Tibial artery (tissue), 4 donors: ENCODE data around the gene YBEY.

ENCODE experiments used
- DNase-seq, 2 donors: peaks; one replicate each; pipeline ENCODE4 v3.0.0-alpha.2; 2019
- H3K27ac ChIP-seq, 2 donors: fragments of 200-600 bp; sonication (generic) in 1 of 2; 1 replicate in 1 of 2; 2 replicates in 1 of 2; pipeline ENCODE4 v1.5.1; 2018 to 2019; ENCODE audit warnings: mild to moderate bottlenecking in 1 of 2
- H3K27me3 ChIP-seq, 2 donors: fragments of 200-600 bp; sonication (generic) in 1 of 2; one replicate each; pipeline versions ENCODE4 v1.5.1 to v1.6.0; 2016 to 2019
- H3K36me3 ChIP-seq, 3 donors: fragments of 200-600 bp; sonication (generic) in 2 of 3; one replicate each; pipeline ENCODE4 v1.5.1; 2016 to 2019; ENCODE audit warnings: mild to moderate bottlenecking in 2 of 3
- H3K4me1 ChIP-seq, 4 donors: fragments of 200-600 bp; sonication (generic) in 2 of 4; 1 replicate in 3 of 4; 2 replicates in 1 of 4; pipeline ENCODE4 v1.5.1; 2016 to 2019
- H3K4me3 ChIP-seq, 2 donors: fragments of 200-600 bp; sonication (generic) in 1 of 2; 1 replicate in 1 of 2; 2 replicates in 1 of 2; pipeline ENCODE4 v1.5.1; 2018 to 2019; ENCODE audit warnings: mild to moderate bottlenecking in 2 of 2
- H3K9me3 ChIP-seq, 3 donors: fragments of 200-600 bp; sonication (generic) in 1 of 3; one replicate each; pipeline ENCODE4 v1.5.1; 2016 to 2019
- CTCF ChIP-seq, 2 experiments: fragments of 200-600 bp in 1 of 2; fragments of 450-650 bp in 1 of 2; IDR thresholded peaks; one replicate each; pipeline ENCODE4 v1.5.1; 2017 to 2019; ENCODE audit warnings: antibody characterized with exemption in 2 of 2, mild to moderate bottlenecking in 1 of 2, moderate library complexity in 1 of 2
- intact Hi-C: fragments of 100-400 bp; cut with DNase I; formaldehyde crosslinking; loops from one replicate; pipeline ENCODE4 v1.15.0; 2023; ENCODE audit warnings: low total_unique reads

YBEY gene

GRCh38 chr21:46287541-46287940 is 1.4 kb downstream of the YBEY start:
- peaks cover 0 to 38% (median 31%) of the 10 kb centered on the region in 4 donors for H3K4me1 ChIP-seq
- intact Hi-C loops = loop anchor here (2.0 to 10.0 kb wide), 2 partner anchors 35 to 143 kb away; partner anchors contain the start of gene C21orf58
- H3K36me3 ChIP-seq = peaks cover 0 to 27% (median 13%) of the 10 kb centered on the region in 3 donors
- DNase-seq = no peak
- no peaks in the 10 kb centered on the region for H3K27me3 ChIP-seq
- H3K4me3 ChIP-seq = no peak overlapping the region
- no peak for TF ChIP-seq CTCF (IDR thresholded peaks at IDR 0.05)
- no peaks in the 10 kb centered on the region for H3K9me3 ChIP-seq
- no peak overlapping the region for H3K27ac ChIP-seq

GRCh38 chr21:46289655-46290179 is 3.6 kb downstream of the YBEY start:
- Histone ChIP-seq H3K27ac (no peak overlapping the region), H3K36me3 (peaks cover 0 to 13% (median 9%) of the 10 kb centered on the region in 3 donors), H3K4me1 (peaks cover 0 to 17% (median 9%) of the 10 kb centered on the region in 4 donors), H3K27me3 (no peaks in the 10 kb centered on the region), H3K9me3 (no peaks in the 10 kb centered on the region), H3K4me3 (no peak overlapping the region)
- no peak for TF ChIP-seq CTCF (IDR thresholded peaks at IDR 0.05)
- intact Hi-C loops = loop anchor here (10.0 kb wide), 1 partner anchor 145 kb away; no protein-coding TSS in a partner anchor
- DNase-seq = no peak

- DNase-seq = no peak
- H3K4me3 ChIP-seq = no peak overlapping the region
- H3K4me1 ChIP-seq = peaks cover 0 to 9% (median 2%) of the 10 kb centered on the region in 4 donors
- no peak overlapping the region for H3K27ac ChIP-seq
- intact Hi-C loops = no loop called here
- H3K27me3 ChIP-seq = peaks cover 0 to 9% of the 10 kb centered on the region in 2 donors
- TF ChIP-seq CTCF (IDR thresholded peaks at IDR 0.05) = no peak
- no peaks in the 10 kb centered on the region for H3K9me3 ChIP-seq
- H3K36me3 ChIP-seq = peaks cover 0 to 13% (median 9%) of the 10 kb centered on the region in 3 donors
These were observed 5.4 kb downstream of the YBEY start for GRCh38 chr21:46291561-46291960.

GRCh38 chr21:46294647-46295176 is 8.6 kb downstream of the YBEY start:
- H3K4me3 ChIP-seq = no peak overlapping the region
- TF ChIP-seq CTCF (IDR thresholded peaks at IDR 0.05) = no peak
- H3K9me3 ChIP-seq = no peaks in the 10 kb centered on the region
- H3K36me3 ChIP-seq = peaks cover 0 to 14% (median 9%) of the 10 kb centered on the region in 3 donors
- no peak for DNase-seq
- intact Hi-C loops = no loop called here
- H3K4me1 ChIP-seq = peaks cover 0 to 12% (median 11%) of the 10 kb centered on the region in 4 donors
- no peak overlapping the region for H3K27ac ChIP-seq
- peaks cover 0 to 18% of the 10 kb centered on the region in 2 donors for H3K27me3 ChIP-seq

GRCh38 chr21:46295177-46295770 is 9.1 kb downstream of the YBEY start:
- no peak for TF ChIP-seq CTCF (IDR thresholded peaks at IDR 0.05)
- no peak for DNase-seq
- H3K36me3 ChIP-seq = peaks cover 0 to 20% (median 9%) of the 10 kb centered on the region in 3 donors
- H3K4me1 ChIP-seq = peaks cover 0 to 12% (median 11%) of the 10 kb centered on the region in 4 donors
- H3K27me3 ChIP-seq = peaks cover 0 to 18% of the 10 kb centered on the region in 2 donors
- H3K27ac ChIP-seq = peak overlapping the region in 1 of 2 donors; percentile 73
- H3K4me3 ChIP-seq = no peak overlapping the region
- intact Hi-C loops = no loop called here
- H3K9me3 ChIP-seq = no peaks in the 10 kb centered on the region
